ENCODE measurements around the gene SMYD5.

- TF ChIP-seq, protein P1, sequence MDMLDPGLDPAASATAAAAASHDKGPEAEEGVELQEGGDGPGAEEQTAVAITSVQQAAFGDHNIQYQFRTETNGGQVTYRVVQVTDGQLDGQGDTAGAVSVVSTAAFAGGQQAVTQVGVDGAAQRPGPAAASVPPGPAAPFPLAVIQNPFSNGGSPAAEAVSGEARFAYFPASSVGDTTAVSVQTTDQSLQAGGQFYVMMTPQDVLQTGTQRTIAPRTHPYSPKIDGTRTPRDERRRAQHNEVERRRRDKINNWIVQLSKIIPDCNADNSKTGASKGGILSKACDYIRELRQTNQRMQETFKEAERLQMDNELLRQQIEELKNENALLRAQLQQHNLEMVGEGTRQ (IDR thresholded peaks at IDR 0.05; ENCODE audit: borderline replicate concordance, low read depth, low read length) = no peak
- TF ChIP-seq, protein P2, sequence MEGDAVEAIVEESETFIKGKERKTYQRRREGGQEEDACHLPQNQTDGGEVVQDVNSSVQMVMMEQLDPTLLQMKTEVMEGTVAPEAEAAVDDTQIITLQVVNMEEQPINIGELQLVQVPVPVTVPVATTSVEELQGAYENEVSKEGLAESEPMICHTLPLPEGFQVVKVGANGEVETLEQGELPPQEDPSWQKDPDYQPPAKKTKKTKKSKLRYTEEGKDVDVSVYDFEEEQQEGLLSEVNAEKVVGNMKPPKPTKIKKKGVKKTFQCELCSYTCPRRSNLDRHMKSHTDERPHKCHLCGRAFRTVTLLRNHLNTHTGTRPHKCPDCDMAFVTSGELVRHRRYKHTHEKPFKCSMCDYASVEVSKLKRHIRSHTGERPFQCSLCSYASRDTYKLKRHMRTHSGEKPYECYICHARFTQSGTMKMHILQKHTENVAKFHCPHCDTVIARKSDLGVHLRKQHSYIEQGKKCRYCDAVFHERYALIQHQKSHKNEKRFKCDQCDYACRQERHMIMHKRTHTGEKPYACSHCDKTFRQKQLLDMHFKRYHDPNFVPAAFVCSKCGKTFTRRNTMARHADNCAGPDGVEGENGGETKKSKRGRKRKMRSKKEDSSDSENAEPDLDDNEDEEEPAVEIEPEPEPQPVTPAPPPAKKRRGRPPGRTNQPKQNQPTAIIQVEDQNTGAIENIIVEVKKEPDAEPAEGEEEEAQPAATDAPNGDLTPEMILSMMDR (IDR thresholded peaks at IDR 0.05) = no peak
- TF ChIP-seq CHD2 (IDR thresholded peaks at IDR 0.05; ENCODE audit: low read length, partially characterized antibody) (no peak), EP300 (IDR thresholded peaks at IDR 0.05; ENCODE audit: borderline replicate concordance in 1 of 2, low read depth in 1 of 2, low read length in 1 of 2) (no peak), EZH2phosphoT487 (IDR thresholded peaks at IDR 0.05; ENCODE audit: borderline replicate concordance, low read depth) (no peak), SMC3 (IDR thresholded peaks at IDR 0.05; ENCODE audit: low read depth, low read length) (no peak), RAD21 (IDR thresholded peaks at IDR 0.05; ENCODE audit: low read length) (no peak), YY1 (IDR thresholded peaks at IDR 0.05; ENCODE audit: low read depth) (no peak), ZBTB33 (IDR thresholded peaks at IDR 0.05; ENCODE audit: borderline replicate concordance, low read depth) (no peak)
- TF ChIP-seq, protein P3, sequence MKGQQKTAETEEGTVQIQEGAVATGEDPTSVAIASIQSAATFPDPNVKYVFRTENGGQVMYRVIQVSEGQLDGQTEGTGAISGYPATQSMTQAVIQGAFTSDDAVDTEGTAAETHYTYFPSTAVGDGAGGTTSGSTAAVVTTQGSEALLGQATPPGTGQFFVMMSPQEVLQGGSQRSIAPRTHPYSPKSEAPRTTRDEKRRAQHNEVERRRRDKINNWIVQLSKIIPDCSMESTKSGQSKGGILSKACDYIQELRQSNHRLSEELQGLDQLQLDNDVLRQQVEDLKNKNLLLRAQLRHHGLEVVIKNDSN (IDR thresholded peaks at IDR 0.05; ENCODE audit: borderline replicate concordance, low read depth) = no peak
Observed at GRCh38 chr2:73223821-73224220, 9.8 kb downstream of the SMYD5 start.

Measured in SK-N-SH (cell line).